ENCODE results near the gene KIF17.

The KIF17 gene

GRCh38 chr1:20625176-20626097, 92.4 kb downstream of the KIF17 start:
- TF ChIP-seq, protein P1, sequence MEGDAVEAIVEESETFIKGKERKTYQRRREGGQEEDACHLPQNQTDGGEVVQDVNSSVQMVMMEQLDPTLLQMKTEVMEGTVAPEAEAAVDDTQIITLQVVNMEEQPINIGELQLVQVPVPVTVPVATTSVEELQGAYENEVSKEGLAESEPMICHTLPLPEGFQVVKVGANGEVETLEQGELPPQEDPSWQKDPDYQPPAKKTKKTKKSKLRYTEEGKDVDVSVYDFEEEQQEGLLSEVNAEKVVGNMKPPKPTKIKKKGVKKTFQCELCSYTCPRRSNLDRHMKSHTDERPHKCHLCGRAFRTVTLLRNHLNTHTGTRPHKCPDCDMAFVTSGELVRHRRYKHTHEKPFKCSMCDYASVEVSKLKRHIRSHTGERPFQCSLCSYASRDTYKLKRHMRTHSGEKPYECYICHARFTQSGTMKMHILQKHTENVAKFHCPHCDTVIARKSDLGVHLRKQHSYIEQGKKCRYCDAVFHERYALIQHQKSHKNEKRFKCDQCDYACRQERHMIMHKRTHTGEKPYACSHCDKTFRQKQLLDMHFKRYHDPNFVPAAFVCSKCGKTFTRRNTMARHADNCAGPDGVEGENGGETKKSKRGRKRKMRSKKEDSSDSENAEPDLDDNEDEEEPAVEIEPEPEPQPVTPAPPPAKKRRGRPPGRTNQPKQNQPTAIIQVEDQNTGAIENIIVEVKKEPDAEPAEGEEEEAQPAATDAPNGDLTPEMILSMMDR (IDR thresholded peaks at IDR 0.05): no peak
- H3K27ac ChIP-seq: no peak overlapping the region
- H3K4me3 ChIP-seq: no peak overlapping the region
- no peak for DNase-seq (ENCODE audit: low spot score)

DNA sequence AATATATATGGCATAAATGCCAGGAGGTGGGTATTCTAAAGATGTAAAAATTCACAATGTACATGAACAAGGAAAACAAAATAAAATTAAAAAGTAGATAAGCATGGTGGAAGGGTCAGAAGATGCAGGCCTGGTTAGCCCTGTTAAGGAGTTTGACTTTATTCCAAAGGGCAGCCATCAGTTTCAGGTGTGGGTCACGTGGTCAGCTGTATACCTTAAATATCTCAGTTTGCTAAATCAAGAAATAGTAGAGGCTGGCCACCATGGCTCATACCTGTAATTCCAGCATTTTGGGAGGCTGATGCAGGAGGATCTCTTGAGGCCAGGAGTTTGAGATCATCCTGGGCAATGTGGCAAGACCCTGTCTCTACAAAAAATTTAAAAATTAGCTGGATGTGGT, 93.1 kb downstream of the KIF17 start:
- H3K27ac ChIP-seq: no peak overlapping the region
- H3K4me3 ChIP-seq: no peak overlapping the region
- TF ChIP-seq, protein P1 (IDR thresholded peaks at IDR 0.05): no peak
- no peak for DNase-seq (ENCODE audit: low spot score)

DNA sequence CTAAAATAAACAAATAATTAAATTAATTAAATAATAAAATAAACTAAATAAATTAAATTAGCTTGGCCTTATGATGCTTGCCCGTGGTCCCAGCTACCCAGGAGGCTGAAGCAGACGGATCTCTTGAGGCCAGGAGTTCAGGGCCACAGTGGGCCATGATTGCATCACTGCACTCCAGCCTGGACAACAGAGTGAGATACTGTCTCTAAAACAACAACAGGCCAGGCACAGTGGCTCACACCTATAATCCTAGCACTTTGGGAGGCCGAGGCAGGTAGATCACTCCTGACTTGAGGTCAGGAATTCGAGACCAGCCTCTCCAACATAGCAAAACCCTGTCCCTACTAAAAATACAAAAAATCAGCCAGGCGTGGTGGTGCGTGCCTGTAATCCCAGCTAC, 96.8 kb downstream of the KIF17 start:
- TF ChIP-seq, protein P1 (IDR thresholded peaks at IDR 0.05): no peak
- DNase-seq (ENCODE audit: low spot score): no peak
- H3K4me3 ChIP-seq: no peak overlapping the region
- H3K27ac ChIP-seq: no peak overlapping the region

- Histone ChIP-seq H3K4me3 (no peak overlapping the region), H3K27ac (no peak overlapping the region)
- TF ChIP-seq, protein P1 (IDR thresholded peaks at IDR 0.05): no peak
- DNase-seq (ENCODE audit: low spot score): no peak
These were observed 97.8 kb downstream of the KIF17 start for GRCh38 chr1:20619999-20620398.

DNA sequence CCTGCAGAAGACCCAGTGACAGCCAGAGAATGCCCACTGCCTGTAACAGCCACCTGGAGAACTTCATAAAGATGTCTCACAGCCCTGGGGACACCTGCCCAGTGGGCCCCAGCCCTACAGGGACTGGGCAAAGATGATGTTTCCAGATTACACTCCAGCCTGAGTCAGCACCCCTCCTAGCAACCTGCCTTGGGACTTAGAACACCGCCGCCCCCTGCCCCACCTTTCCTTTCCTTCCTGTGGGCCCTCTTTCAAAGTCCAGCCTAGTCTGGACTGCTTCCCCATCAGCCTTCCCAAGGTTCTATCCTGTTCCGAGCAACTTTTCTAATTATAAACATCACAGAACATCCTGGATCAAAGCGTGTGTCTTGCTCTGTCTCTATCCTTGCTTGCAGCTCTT, 99.3 kb downstream of the KIF17 start:
- H3K4me3 ChIP-seq: no peak overlapping the region
- TF ChIP-seq, protein P1 (IDR thresholded peaks at IDR 0.05): no peak
- H3K27ac ChIP-seq: peak overlapping the region in 1 of 2 donors; percentile 48
- DNase-seq (ENCODE audit: low spot score): no peak

GRCh38 chr1:20616847-20617487, 100.8 kb downstream of the KIF17 start:
- Histone ChIP-seq H3K27ac (peak overlapping the region in 1 of 2 donors; percentile 50), H3K4me3 (peak overlapping the region; percentile 14)
- TF ChIP-seq, protein P1 (IDR thresholded peaks at IDR 0.05): no peak
- DNase-seq (ENCODE audit: low spot score): no peak

Data from coronary artery (tissue), 2 donors.